HepG2 (cell line): ENCODE data around the gene MLC1. TPM values are rescaled to one million over a fixed set of nuclear protein-coding genes. Genes with fewer than 3 reads are reported as not detected.

ENCODE experiments used
- ATAC-seq: fragments of 200-7000 bp; cut with Tn5 transposase; 3 replicates; pipeline ENCODE4 v1.9.1; 2020; ENCODE audit warnings: mild to moderate bottlenecking, moderate library complexity
- BruUV-seq: library from RNA; stranded (reverse); fragments of 400-500 nt; replicated peaks from 2 replicates; lab custom pipeline; 2021; lab: Mats Ljungman, UMichigan
- CTCF ChIA-PET: fragments of 300-600 bp; formaldehyde crosslinking; extraction: SDS; loops from one replicate; lab custom pipeline; 2021; ENCODE audit warnings: low total read pairs, inconsistent platforms, low intra/inter-chr PET ratio; lab: Yijun Ruan, JAX
- POLR2A ChIA-PET: fragments of 350-600 bp; sonication (Branson Sonifier 250); formaldehyde crosslinking; loops from one replicate; lab custom pipeline; 2020; ENCODE audit warnings: antibody characterized with exemption, inconsistent platforms; lab: Yijun Ruan, JAX
- DNase-seq: peaks from one replicate; pipeline ENCODE4 v3.0.0-alpha.2; 2015; ENCODE audit warnings: low spot score
- FAIRE-seq: peaks from 3 replicates; lab custom pipeline; 2011; peaks lifted over from hg19 to GRCh38; lab: Jason Lieb, UNC
- H2AFZ ChIP-seq: one replicate; pipeline ENCODE4 v1.6.1; 2011; ENCODE audit warnings: low read length, inconsistent platforms
- H3K27ac ChIP-seq: fragments of 300-600 bp; 3 replicates; pipeline ENCODE4 v1.8.0; 2011; ENCODE audit warnings: mixed run types, mild to moderate bottlenecking, mixed read lengths, low read length, inconsistent platforms; ENCODE audit not compliant: insufficient read depth; ENCODE audit errors: extremely low read length
- H3K27me3 ChIP-seq, 2 experiments: fragments of 200-600 bp in 1 of 2; 2 replicates in 1 of 2; 3 replicates in 1 of 2; pipeline versions ENCODE4 v1.6.0 to v1.8.0; 2011; ENCODE audit warnings: low read length in 2 of 2, mild to moderate bottlenecking in 2 of 2, moderate library complexity in 2 of 2, inconsistent platforms in 1 of 2; ENCODE audit not compliant: insufficient read depth in 2 of 2, control insufficient read depth in 1 of 2
- H3K36me3 ChIP-seq, 2 experiments: fragments of 200-600 bp in 1 of 2; replicated peaks in 1 of 2; 2 replicates in 1 of 2; 3 replicates in 1 of 2; pipeline versions ENCODE4 v1.5.1 to v1.8.0; 2011; ENCODE audit warnings: low read length in 2 of 2, inconsistent platforms in 1 of 2; ENCODE audit not compliant: insufficient read depth in 2 of 2, control insufficient read depth in 1 of 2
- H3K4me1 ChIP-seq: 2 replicates; pipeline ENCODE4 v1.5.1; 2012; ENCODE audit warnings: low read length, inconsistent platforms; ENCODE audit not compliant: insufficient read depth
- H3K4me2 ChIP-seq: 2 replicates; pipeline ENCODE4 v1.6.0; 2011; ENCODE audit warnings: low read depth, low read length, inconsistent platforms
- H3K4me3 ChIP-seq, 3 experiments: fragments of 200-600 bp in 1 of 3; sonication (generic), shearing (Covaris generic) in 1 of 3; replicated peaks in 1 of 3; 2 replicates each; pipeline ENCODE4 v1.5.1; 2011 to 2016; ENCODE audit warnings: low read length in 3 of 3, inconsistent platforms in 2 of 3, low read depth in 2 of 3, mild to moderate bottlenecking in 2 of 3, control low read depth in 1 of 3, mixed read lengths in 1 of 3; ENCODE audit not compliant: insufficient read depth in 1 of 3
- H3K79me2 ChIP-seq: one replicate; pipeline ENCODE4 v1.6.1; 2011; ENCODE audit warnings: low read length, inconsistent platforms; ENCODE audit not compliant: insufficient read depth
- H3K9ac ChIP-seq: 2 replicates; pipeline ENCODE4 v1.6.0; 2011; ENCODE audit warnings: mild to moderate bottlenecking, low read depth, low read length, inconsistent platforms; ENCODE audit not compliant: insufficient read depth
- H3K9me3 ChIP-seq: 2 replicates; pipeline ENCODE4 v1.5.1; 2012; ENCODE audit warnings: mild to moderate bottlenecking, low read length
- H4K20me1 ChIP-seq: 2 replicates; pipeline ENCODE4 v1.6.0; 2011; ENCODE audit warnings: inconsistent platforms, mild to moderate bottlenecking, low read length, moderate library complexity; ENCODE audit not compliant: insufficient read depth
- KDM2A ChIP-seq: sonication (generic); formaldehyde crosslinking; IDR thresholded peaks from 2 replicates; pipeline ENCODE4 v1.4.0; 2020; ENCODE audit warnings: low read depth, missing genetic modification reagents, borderline replicate concordance
- MZF1 ChIP-seq: sonication (generic); formaldehyde crosslinking; IDR thresholded peaks from 2 replicates; pipeline ENCODE4 v1.8.1; 2023; ENCODE audit warnings: mild to moderate bottlenecking, missing genetic modification reagents, borderline replicate concordance
- NKX3-1 ChIP-seq: sonication (generic); formaldehyde crosslinking; IDR thresholded peaks from 2 replicates; pipeline ENCODE4 v1.5.0; 2020; ENCODE audit warnings: missing genetic modification reagents
- NPAS2 ChIP-seq: sonication (generic); formaldehyde crosslinking; IDR thresholded peaks from 2 replicates; pipeline ENCODE4 v1.8.0; 2022; ENCODE audit warnings: mild to moderate bottlenecking, missing genetic modification reagents, borderline replicate concordance
- SSRP1 ChIP-seq: IDR thresholded peaks from 2 replicates; pipeline ENCODE4 v1.6.1; 2016; ENCODE audit warnings: control low read depth
- ZNF44 ChIP-seq: sonication (generic); formaldehyde crosslinking; IDR thresholded peaks from 2 replicates; pipeline ENCODE4 v1.5.1; 2020; ENCODE audit warnings: mild to moderate bottlenecking, missing genetic modification reagents
- ZNF562 ChIP-seq: sonication (generic); formaldehyde crosslinking; IDR thresholded peaks from 2 replicates; pipeline ENCODE4 v1.8.0; 2022; ENCODE audit warnings: missing genetic modification reagents, borderline replicate concordance
- ZNF609 ChIP-seq: sonication (generic); formaldehyde crosslinking; IDR thresholded peaks from 2 replicates; pipeline ENCODE4 v1.4.0; 2020; ENCODE audit warnings: mild to moderate bottlenecking, missing genetic modification reagents, borderline replicate concordance
- WGBS: methylation state at CpG from one replicate; pipeline ENCODE4 v1.1.6; 2017; ENCODE audit warnings: low lambda C conversion rate; 5-methylcytosine and 5-hydroxymethylcytosine counted together
- in situ Hi-C: cut with HindIII; loops from 2 replicates; pipeline ENCODE4 v1.10.0; 2017; ENCODE audit warnings: low pct_unique_long_range_greater_than_20kb; ENCODE audit not compliant: extremely low pct_ligation_motif_present
- intact Hi-C: fragments of 100-400 bp; cut with micrococcal nuclease; formaldehyde crosslinking; loops from one replicate; pipeline ENCODE4 v1.10.0; 2022; ENCODE audit not compliant: unreplicated experiment
- polyA plus RNA-seq, 8 experiments: library from polyadenylated mRNA; depleted of rRNA in 3 of 8; stranded (reverse) in 7 of 8; unstranded in 1 of 8; fragments of >200 nt; fragmentation: Illumina TruSeq in 4 of 8; extraction: Trizol in 4 of 8; gene quantifications; 2 replicates each; pipeline versions ENCODE4 v1.2.1 to v1.2.3, GENCODE V29; 2011 to 2016; ENCODE audit warnings: low read depth in 4 of 8, missing spikeins in 1 of 8, mixed read lengths in 1 of 8; ENCODE audit not compliant: insufficient read depth in 1 of 8
- total RNA-seq, 5 experiments: library from RNA; depleted of rRNA; stranded (reverse); fragments of >200 nt; fragmentation: Illumina TruSeq; extraction: Trizol; gene quantifications; 2 replicates each; pipeline ENCODE4 v1.2.3, GENCODE V29; 2016; ENCODE audit warnings: low read depth in 1 of 5
- TF ChIP-seq, protein P1 (sequence below): sonication (generic); formaldehyde crosslinking; IDR thresholded peaks from 2 replicates; pipeline ENCODE4 v1.5.0; 2020; ENCODE audit warnings: missing genetic modification reagents, mild to moderate bottlenecking, borderline replicate concordance
- TF ChIP-seq, protein P2 (sequence below): sonication (generic); formaldehyde crosslinking; IDR thresholded peaks from 2 replicates; pipeline ENCODE4 v1.4.0; 2020; ENCODE audit warnings: missing genetic modification reagents, borderline replicate concordance

Gene MLC1
- total and polyA plus RNA-seq, 2 of the 13 experiments (the other 11 are each of a cell fraction or from before 2014, with no cell fraction given): not detected

DNA sequence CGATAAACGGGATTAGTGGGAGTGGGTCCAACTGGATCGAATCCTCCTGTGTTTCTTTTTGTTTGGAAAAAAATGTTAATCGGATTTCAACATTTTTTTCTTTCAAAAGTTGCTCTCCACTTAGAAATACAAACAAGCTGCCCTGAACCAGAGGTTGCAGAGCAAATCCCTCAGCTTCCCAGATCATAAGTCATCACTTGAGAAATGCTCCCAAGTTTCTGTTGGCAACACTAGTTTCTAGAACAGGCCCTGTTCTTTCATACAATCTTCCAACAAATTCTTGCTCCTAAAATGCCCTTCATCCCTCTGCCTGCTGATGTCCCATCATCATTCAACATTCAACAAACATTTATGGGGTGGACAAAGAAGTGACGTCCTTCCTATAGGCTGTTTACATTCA is 1.3 kb upstream of the MLC1 start:
- Histone ChIP-seq H3K9ac (no peak overlapping the region), H3K36me3 (no peaks in the 10 kb centered on the region), H3K4me1 (peaks cover 16% of the 10 kb centered on the region), H3K27me3 (peaks cover 2 to 41% of the 10 kb centered on the region in 2 experiments; a peak in 4 of 5 replicates), H3K4me3 (no peak overlapping the region), H3K79me2 (no peaks in the 10 kb centered on the region), H4K20me1 (no peaks in the 10 kb centered on the region)
- intact Hi-C loops: no loop called here
- 27% methylated on average over 5 of the region's 5 CpGs for WGBS
- no peak for ATAC-seq
- no TSS peak for BruUV-seq
- CTCF ChIA-PET: no interaction called here
- DNase-seq: no peak
- no peak for FAIRE-seq
- in situ Hi-C loops: no loop called here
- TF ChIP-seq SSRP1 (CRISPR knock-in tag) (no peak), MZF1 (CRISPR knock-in tag) (no peak)
- TF ChIP-seq, protein P1, sequence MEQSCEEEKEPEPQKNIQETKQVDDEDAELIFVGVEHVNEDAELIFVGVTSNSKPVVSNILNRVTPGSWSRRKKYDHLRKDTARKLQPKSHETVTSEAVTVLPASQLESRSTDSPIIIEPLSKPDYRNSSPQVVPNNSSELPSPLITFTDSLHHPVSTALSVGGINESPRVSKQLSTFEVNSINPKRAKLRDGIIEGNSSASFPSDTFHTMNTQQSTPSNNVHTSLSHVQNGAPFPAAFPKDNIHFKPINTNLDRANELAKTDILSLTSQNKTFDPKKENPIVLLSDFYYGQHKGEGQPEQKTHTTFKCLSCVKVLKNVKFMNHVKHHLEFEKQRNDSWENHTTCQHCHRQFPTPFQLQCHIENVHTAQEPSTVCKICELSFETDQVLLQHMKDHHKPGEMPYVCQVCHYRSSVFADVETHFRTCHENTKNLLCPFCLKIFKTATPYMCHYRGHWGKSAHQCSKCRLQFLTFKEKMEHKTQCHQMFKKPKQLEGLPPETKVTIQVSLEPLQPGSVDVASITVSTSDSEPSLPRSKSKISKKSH (CRISPR knock-in tag): no peak
- TF ChIP-seq, all 625 proteins: peak for 0
- no peak overlapping the region for H3K4me2 ChIP-seq
- no peak overlapping the region for H3K27ac ChIP-seq
- no peaks in the 10 kb centered on the region for H3K9me3 ChIP-seq
- no peak overlapping the region for H2AFZ ChIP-seq
- POLR2A ChIA-PET: no interaction called here

GRCh38 chr22:50084614-50085021 is 608 bp downstream of the MLC1 start:
- no peak overlapping the region for H3K4me3 ChIP-seq
- no peak overlapping the region for H3K9ac ChIP-seq
- H3K4me1 ChIP-seq: peaks cover 16% of the 10 kb centered on the region
- in situ Hi-C loops (no loop called here), intact Hi-C loops (no loop called here)
- no peak for DNase-seq
- 77% methylated on average over 2 of the region's 16 CpGs for WGBS
- no peaks in the 10 kb centered on the region for H3K36me3 ChIP-seq
- ATAC-seq: no peak
- H3K9me3 ChIP-seq: no peaks in the 10 kb centered on the region
- no peaks in the 10 kb centered on the region for H3K79me2 ChIP-seq
- no TSS peak for BruUV-seq
- H3K27me3 ChIP-seq: peaks cover 1 to 53% of the 10 kb centered on the region in 2 experiments; a peak in 4 of 5 replicates
- H4K20me1 ChIP-seq: no peaks in the 10 kb centered on the region
- no peak overlapping the region for H2AFZ ChIP-seq
- FAIRE-seq: no peak
- H3K27ac ChIP-seq: no peak overlapping the region
- ChIA-PET POLR2A (no interaction called here), CTCF (no interaction called here)
- no peak overlapping the region for H3K4me2 ChIP-seq
- TF ChIP-seq KDM2A (CRISPR knock-in tag): no peak
- TF ChIP-seq, protein P2, sequence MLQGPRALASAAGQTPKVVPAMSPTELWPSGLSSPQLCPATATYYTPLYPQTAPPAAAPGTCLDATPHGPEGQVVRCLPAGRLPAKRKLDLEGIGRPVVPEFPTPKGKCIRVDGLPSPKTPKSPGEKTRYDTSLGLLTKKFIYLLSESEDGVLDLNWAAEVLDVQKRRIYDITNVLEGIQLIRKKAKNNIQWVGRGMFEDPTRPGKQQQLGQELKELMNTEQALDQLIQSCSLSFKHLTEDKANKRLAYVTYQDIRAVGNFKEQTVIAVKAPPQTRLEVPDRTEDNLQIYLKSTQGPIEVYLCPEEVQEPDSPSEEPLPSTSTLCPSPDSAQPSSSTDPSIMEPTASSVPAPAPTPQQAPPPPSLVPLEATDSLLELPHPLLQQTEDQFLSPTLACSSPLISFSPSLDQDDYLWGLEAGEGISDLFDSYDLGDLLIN (CRISPR knock-in tag): no peak
- TF ChIP-seq NKX3-1 (CRISPR knock-in tag): no peak
- no peak for TF ChIP-seq ZNF609 (CRISPR knock-in tag)
- no peak for TF ChIP-seq ZNF44 (CRISPR knock-in tag)
- TF ChIP-seq NPAS2 (CRISPR knock-in tag): no peak
- TF ChIP-seq ZNF562 (CRISPR knock-in tag): no peak
